ENCODE results near the gene PDE6C. TPM values are rescaled to one million over a fixed set of nuclear protein-coding genes. Genes with fewer than 3 reads are reported as not detected.

PDE6C gene
- total RNA-seq, 1 experiment from 2014 or later, result not detected

- DNase-seq, result no peak
- Histone ChIP-seq H3K9me3 (replicated peaks) (no peaks in the 10 kb centered on the region), H3K4me1 (no peaks in the 10 kb centered on the region), H3K27ac (no peak overlapping the region), H3K4me3 (no peak overlapping the region), H3K27me3 (no peaks in the 10 kb centered on the region), H3K36me3 (no peaks in the 10 kb centered on the region)
These were observed 27.9 kb upstream of the PDE6C start for GRCh38 chr10:93584445-93584844.

GRCh38 chr10:93589648-93590562 is 22.4 kb upstream of the PDE6C start:
- no peaks in the 10 kb centered on the region for H3K36me3 ChIP-seq
- no peaks in the 10 kb centered on the region for H3K27me3 ChIP-seq
- DNase-seq, result no peak
- H3K27ac ChIP-seq, result no peak overlapping the region
- H3K4me3 ChIP-seq, result no peak overlapping the region
- no peaks in the 10 kb centered on the region for H3K4me1 ChIP-seq
- no peaks in the 10 kb centered on the region for H3K9me3 ChIP-seq (replicated peaks)

DNA sequence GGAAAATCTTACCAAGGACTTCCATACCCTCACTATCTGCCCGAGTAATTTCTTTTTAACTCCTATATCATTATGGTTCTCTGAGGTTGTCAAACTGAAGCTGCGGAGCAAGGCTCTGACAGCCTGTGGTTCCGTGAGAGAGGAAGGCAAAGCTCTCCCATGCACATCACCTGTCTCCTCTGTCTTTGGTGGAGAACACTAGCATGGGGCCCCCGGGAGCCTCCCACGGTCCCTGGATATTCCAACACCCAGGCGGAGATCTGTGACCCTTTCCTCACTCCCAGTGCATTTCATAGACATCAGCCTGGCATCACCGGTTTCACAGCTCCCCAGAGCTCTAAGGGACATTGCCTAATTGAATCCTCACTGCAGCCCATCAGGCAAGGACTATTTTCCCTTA is 21.7 kb upstream of the PDE6C start:
- Histone ChIP-seq H3K27me3 (no peaks in the 10 kb centered on the region), H3K9me3 (replicated peaks) (no peaks in the 10 kb centered on the region), H3K27ac (no peak overlapping the region), H3K36me3 (no peaks in the 10 kb centered on the region), H3K4me1 (peaks cover 5% of the 10 kb centered on the region; the same call in 1 of the 2 replicates), H3K4me3 (no peak overlapping the region)
- no peak for DNase-seq

DNA sequence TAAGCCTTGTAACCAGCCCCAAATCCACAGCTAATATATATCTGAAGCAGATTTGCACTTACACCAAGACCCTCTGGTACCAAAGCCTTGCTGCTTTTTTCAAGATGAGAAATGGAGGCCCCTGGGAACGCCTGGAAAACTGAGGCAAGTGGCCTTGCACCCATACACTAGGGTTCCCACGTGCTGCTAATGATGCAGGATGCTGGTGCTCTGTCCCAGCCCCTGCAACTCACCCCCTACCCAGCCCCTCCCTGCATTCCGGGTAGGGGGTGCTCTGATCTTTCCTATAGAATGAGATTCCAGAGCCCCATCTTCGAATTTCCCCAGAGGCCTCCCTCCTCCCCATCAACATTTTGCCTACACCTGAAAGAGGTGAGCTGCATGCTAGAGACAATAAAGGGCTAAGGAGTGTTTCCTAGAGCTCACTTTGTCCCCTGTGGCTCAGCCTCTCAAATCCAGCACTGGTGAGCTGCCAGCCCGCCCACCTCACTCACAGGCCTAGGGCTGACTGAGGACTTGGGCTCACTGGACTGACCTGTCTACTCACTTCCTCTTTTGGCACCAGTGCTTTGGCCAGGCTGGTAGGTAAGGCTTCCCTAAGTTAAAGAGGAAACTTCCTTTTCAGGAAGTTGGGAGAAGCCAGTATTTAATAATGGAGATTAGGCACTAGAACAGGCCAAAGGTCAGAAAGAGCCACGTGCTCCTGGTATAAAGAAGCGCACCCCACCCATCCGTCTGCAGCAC is 21.1 kb upstream of the PDE6C start:
- peaks cover 8% of the 10 kb centered on the region; the same call in 1 of the 2 replicates for H3K4me1 ChIP-seq
- H3K27me3 ChIP-seq, result no peaks in the 10 kb centered on the region
- H3K9me3 ChIP-seq (replicated peaks), result no peaks in the 10 kb centered on the region
- H3K4me3 ChIP-seq, result no peak overlapping the region
- no peaks in the 10 kb centered on the region for H3K36me3 ChIP-seq
- no peak for DNase-seq
- no peak overlapping the region for H3K27ac ChIP-seq

DNA sequence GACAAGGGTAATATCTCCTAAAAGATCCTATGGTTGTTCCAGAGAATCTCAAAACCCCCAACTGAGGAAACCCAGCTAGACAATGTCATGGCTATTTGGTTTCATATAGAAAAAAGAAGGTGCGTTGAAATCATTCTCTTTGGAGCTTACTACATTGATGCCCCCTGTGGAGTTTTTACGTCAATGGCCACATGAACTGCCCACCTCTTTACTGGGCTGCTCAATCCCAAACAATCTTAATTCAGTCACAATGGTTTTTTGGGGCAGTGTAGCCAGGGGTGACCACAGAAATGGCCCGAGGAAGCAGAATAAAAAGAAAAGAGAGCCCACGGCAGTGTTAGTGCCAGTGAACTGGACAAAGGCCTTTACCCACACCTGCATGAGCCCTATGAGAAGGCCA is 19.1 kb upstream of the PDE6C start:
- no peaks in the 10 kb centered on the region for H3K9me3 ChIP-seq (replicated peaks)
- DNase-seq, result no peak
- no peak overlapping the region for H3K27ac ChIP-seq
- H3K4me3 ChIP-seq, result no peak overlapping the region
- no peaks in the 10 kb centered on the region for H3K27me3 ChIP-seq
- H3K4me1 ChIP-seq, result peaks cover 8% of the 10 kb centered on the region; the same call in 1 of the 2 replicates
- H3K36me3 ChIP-seq, result no peaks in the 10 kb centered on the region

- Histone ChIP-seq H3K4me3 (no peak overlapping the region), H3K4me1 (peaks cover 8% of the 10 kb centered on the region; the same call in 1 of the 2 replicates), H3K9me3 (replicated peaks) (no peaks in the 10 kb centered on the region), H3K27me3 (no peaks in the 10 kb centered on the region), H3K36me3 (no peaks in the 10 kb centered on the region), H3K27ac (no peak overlapping the region)
- no peak for DNase-seq
These were observed 18.6 kb upstream of the PDE6C start for GRCh38 chr10:93593749-93594148.

GRCh38 chr10:93594518-93594917 is 17.8 kb upstream of the PDE6C start:
- no peak overlapping the region for H3K4me3 ChIP-seq
- H3K27me3 ChIP-seq, result no peaks in the 10 kb centered on the region
- no peaks in the 10 kb centered on the region for H3K36me3 ChIP-seq
- H3K27ac ChIP-seq, result no peak overlapping the region
- peaks cover 8% of the 10 kb centered on the region; the same call in 1 of the 2 replicates for H3K4me1 ChIP-seq
- no peaks in the 10 kb centered on the region for H3K9me3 ChIP-seq (replicated peaks)
- no peak for DNase-seq

DNA sequence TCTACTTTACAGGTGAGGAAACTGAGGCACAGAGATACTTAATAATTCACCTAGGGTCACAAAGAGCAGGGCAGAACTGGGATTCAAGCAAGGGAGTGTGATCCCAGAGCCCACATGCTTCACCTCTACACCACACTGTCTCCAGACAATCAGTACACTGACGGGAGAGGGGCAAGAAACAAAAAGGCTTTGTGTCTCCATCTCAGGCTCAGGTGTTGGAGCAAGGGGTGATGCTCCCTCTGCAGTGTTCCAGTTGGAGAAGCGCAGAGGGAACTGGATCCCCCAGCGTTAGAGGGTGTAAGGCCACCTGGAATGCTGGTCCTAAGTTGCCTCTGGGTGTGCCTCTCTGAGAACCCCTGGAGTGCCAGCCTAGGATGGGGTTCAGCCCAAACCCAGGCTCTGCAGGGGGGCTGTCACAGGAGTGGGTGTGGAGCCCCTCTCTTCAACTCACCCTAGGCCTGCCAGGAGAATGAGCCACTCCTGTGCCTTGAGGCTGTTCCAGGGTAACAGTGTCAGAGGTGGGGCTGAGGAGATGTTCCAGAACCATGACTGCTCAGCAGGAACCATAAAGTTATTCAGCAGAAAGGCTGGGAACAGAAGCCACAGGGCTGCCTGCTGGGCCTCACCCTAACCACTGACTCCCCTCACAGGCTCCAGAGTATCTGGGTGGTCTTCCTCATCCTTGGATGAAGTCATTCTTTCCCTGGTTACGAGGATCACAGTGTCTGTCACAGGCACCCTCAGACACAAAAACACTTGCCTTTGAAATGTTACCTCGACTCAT is 16.8 kb upstream of the PDE6C start:
- Histone ChIP-seq H3K4me3 (0 out of 2 replicates have a peak overlapping the region, but pooled peaks have one; percentile 10), H3K36me3 (no peaks in the 10 kb centered on the region), H3K27ac (no peak overlapping the region), H3K4me1 (peaks cover 8% of the 10 kb centered on the region; the same call in 1 of the 2 replicates), H3K27me3 (no peaks in the 10 kb centered on the region), H3K9me3 (replicated peaks) (no peaks in the 10 kb centered on the region)
- DNase-seq, result peak; percentile 38 to 44

GRCh38 chr10:93596539-93596938 is 15.8 kb upstream of the PDE6C start:
- peak in 1 of 2 experiments; percentile 26 for DNase-seq
- Histone ChIP-seq H3K27me3 (no peaks in the 10 kb centered on the region), H3K9me3 (replicated peaks) (no peaks in the 10 kb centered on the region), H3K27ac (no peak overlapping the region; the same call in 1 of the 2 replicates), H3K4me1 (peaks cover 8% of the 10 kb centered on the region; the same call in 1 of the 2 replicates), H3K36me3 (no peaks in the 10 kb centered on the region), H3K4me3 (no peak overlapping the region)

GRCh38 chr10:93597075-93597599 is 15.2 kb upstream of the PDE6C start:
- no peak for DNase-seq
- Histone ChIP-seq H3K4me3 (no peak overlapping the region), H3K4me1 (peaks cover 8% of the 10 kb centered on the region; the same call in 1 of the 2 replicates), H3K9me3 (replicated peaks) (no peaks in the 10 kb centered on the region), H3K27ac (no peak overlapping the region), H3K27me3 (no peaks in the 10 kb centered on the region), H3K36me3 (no peaks in the 10 kb centered on the region)

- H3K4me1 ChIP-seq, result peaks cover 8% of the 10 kb centered on the region; the same call in 1 of the 2 replicates
- no peak for DNase-seq
- H3K36me3 ChIP-seq, result no peaks in the 10 kb centered on the region
- H3K27ac ChIP-seq, result no peak overlapping the region
- H3K4me3 ChIP-seq, result no peak overlapping the region
- no peaks in the 10 kb centered on the region for H3K27me3 ChIP-seq
- no peaks in the 10 kb centered on the region for H3K9me3 ChIP-seq (replicated peaks)
These were observed 14.2 kb upstream of the PDE6C start for GRCh38 chr10:93598157-93598556.

GRCh38 chr10:93599335-93599734 is 13.0 kb upstream of the PDE6C start:
- no peaks in the 10 kb centered on the region for H3K27me3 ChIP-seq
- H3K9me3 ChIP-seq (replicated peaks), result no peaks in the 10 kb centered on the region
- no peak overlapping the region for H3K4me3 ChIP-seq
- no peaks in the 10 kb centered on the region for H3K36me3 ChIP-seq
- peaks cover 8% of the 10 kb centered on the region; the same call in 1 of the 2 replicates for H3K4me1 ChIP-seq
- H3K27ac ChIP-seq, result no peak overlapping the region
- DNase-seq, result no peak

DNA sequence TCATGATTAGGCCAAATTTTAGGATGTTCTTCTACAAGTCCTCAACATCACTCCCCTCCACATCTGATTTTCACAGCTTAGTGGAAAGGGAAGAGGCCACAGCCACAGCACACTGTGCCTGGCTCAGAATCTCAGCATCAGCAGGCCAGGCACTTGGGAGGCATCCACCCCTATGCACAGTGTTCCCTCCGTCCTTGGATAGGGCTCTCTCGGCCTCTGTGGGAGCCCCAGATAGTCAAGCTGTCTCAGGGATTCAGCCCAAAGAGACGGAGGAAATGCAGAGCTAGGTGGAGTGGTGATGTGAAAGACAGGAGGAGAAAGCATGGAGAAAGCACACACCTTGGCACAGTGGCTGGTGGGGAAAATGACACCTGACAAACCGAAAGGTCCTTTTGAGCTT is 12.6 kb upstream of the PDE6C start:
- H3K27me3 ChIP-seq, result no peaks in the 10 kb centered on the region
- H3K4me3 ChIP-seq, result no peak overlapping the region
- DNase-seq, result no peak
- H3K9me3 ChIP-seq (replicated peaks), result no peaks in the 10 kb centered on the region
- H3K27ac ChIP-seq, result no peak overlapping the region
- H3K36me3 ChIP-seq, result no peaks in the 10 kb centered on the region
- peaks cover 8% of the 10 kb centered on the region; the same call in 1 of the 2 replicates for H3K4me1 ChIP-seq

DNA sequence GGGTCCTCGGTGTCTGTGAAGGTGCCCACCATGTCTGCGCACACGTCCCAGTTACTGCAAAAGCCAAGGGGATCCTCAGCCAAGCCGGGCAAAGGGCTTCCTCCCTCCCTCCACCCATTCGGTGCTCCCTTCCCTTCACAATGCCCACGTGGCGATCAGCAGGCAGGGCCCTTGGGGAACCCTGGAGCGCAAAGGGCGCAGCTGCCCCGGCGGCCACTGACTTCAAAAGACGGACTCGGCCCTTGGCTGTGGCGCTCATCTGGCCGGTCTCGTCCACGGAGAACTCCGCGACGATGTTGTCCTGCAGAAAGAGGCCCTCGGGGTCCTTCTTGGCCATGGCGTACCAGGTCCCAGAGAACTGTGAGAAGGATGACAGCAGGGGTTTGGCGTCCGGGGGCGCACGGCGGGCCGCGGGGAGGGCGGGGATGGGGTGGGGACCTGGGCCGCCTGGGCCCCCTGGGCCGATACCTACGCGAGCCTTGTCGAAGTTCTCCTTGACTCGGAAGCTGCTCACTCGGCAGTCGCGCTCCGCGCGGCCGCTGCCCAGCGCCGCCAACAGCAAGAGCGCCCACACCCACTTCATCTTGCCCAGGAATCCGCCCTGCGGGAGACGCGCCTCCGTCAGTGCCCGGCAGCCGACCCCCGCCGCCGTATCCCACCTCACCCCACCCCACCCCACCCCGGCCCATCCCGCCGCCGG is 11.7 kb upstream of the PDE6C start:
- Histone ChIP-seq H3K27ac (no peak overlapping the region), H3K36me3 (no peaks in the 10 kb centered on the region), H3K4me1 (peaks cover 3% of the 10 kb centered on the region; the same call in 1 of the 2 replicates), H3K4me3 (no peak overlapping the region), H3K27me3 (no peaks in the 10 kb centered on the region), H3K9me3 (replicated peaks) (no peaks in the 10 kb centered on the region)
- DNase-seq, result no peak

All from SJCRH30 (cell line).